ENCODE measurements around the gene NWD2.

NWD2 gene

DNA sequence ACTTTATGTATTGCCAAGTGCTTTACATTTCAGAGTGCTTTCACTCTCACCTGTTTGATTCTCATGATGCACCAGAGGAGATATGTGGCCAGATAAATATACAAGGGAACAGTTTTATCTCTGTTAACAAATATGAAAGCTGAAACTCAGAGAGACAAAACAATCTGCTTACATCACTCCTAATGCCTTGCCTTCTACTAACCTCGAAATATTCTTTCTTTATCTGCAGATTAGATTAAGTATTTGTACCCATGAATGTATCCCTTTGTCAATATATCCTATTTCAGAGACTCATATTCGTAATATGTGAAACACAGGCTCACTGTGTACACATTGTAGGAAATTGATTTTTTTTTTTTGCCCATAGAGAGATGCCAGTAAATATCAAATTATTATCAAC, 178.1 kb downstream of the NWD2 start:
- TF ChIP-seq SIN3A (IDR thresholded peaks at IDR 0.05; ENCODE audit: borderline replicate concordance, insufficient read depth, low read length), result no peak
- TF ChIP-seq FOXP2 (optimal IDR thresholded peaks at IDR 0.05; ENCODE audit: borderline replicate concordance, extremely low read depth, extremely low read length, insufficient read depth), result no peak
- TF ChIP-seq POLR2AphosphoS5 (IDR thresholded peaks at IDR 0.05; ENCODE audit: low read depth, low read length), result no peak
- TF ChIP-seq, protein P1, sequence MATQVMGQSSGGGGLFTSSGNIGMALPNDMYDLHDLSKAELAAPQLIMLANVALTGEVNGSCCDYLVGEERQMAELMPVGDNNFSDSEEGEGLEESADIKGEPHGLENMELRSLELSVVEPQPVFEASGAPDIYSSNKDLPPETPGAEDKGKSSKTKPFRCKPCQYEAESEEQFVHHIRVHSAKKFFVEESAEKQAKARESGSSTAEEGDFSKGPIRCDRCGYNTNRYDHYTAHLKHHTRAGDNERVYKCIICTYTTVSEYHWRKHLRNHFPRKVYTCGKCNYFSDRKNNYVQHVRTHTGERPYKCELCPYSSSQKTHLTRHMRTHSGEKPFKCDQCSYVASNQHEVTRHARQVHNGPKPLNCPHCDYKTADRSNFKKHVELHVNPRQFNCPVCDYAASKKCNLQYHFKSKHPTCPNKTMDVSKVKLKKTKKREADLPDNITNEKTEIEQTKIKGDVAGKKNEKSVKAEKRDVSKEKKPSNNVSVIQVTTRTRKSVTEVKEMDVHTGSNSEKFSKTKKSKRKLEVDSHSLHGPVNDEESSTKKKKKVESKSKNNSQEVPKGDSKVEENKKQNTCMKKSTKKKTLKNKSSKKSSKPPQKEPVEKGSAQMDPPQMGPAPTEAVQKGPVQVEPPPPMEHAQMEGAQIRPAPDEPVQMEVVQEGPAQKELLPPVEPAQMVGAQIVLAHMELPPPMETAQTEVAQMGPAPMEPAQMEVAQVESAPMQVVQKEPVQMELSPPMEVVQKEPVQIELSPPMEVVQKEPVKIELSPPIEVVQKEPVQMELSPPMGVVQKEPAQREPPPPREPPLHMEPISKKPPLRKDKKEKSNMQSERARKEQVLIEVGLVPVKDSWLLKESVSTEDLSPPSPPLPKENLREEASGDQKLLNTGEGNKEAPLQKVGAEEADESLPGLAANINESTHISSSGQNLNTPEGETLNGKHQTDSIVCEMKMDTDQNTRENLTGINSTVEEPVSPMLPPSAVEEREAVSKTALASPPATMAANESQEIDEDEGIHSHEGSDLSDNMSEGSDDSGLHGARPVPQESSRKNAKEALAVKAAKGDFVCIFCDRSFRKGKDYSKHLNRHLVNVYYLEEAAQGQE (IDR thresholded peaks at IDR 0.05; ENCODE audit: insufficient read depth in 1 of 2, low read depth in 2 of 2, low read length in 2 of 2), result no peak
- TF ChIP-seq TAF1 (IDR thresholded peaks at IDR 0.05; ENCODE audit: borderline replicate concordance, insufficient read depth, low read length), result no peak

DNA sequence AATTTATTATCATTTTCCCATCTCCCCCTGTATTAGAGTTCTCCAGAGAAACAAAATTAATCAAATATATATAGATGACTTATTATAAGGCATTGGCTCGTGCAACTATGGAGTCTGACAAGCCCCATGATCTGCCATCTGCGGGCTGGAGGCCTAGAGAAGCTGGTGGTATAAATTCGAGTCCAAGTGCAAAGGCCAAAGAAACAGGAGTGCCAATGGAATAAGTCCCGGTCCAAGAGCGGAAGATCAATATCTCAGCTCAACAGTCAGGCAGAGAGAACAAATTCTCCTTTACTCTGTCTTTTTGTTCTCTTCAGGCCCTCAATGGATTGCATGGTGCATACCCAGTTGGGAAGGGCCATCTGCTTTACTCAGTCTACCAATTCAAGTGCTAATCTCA, 178.8 kb downstream of the NWD2 start:
- TF ChIP-seq, protein P1 (IDR thresholded peaks at IDR 0.05; ENCODE audit: insufficient read depth in 1 of 2, low read depth in 2 of 2, low read length in 2 of 2), result no peak
- TF ChIP-seq POLR2AphosphoS5 (IDR thresholded peaks at IDR 0.05; ENCODE audit: low read depth, low read length) (no peak), SIN3A (IDR thresholded peaks at IDR 0.05; ENCODE audit: borderline replicate concordance, insufficient read depth, low read length) (no peak), FOXP2 (optimal IDR thresholded peaks at IDR 0.05; ENCODE audit: borderline replicate concordance, extremely low read depth, extremely low read length, insufficient read depth) (no peak), TAF1 (IDR thresholded peaks at IDR 0.05; ENCODE audit: borderline replicate concordance, insufficient read depth, low read length) (no peak)

DNA sequence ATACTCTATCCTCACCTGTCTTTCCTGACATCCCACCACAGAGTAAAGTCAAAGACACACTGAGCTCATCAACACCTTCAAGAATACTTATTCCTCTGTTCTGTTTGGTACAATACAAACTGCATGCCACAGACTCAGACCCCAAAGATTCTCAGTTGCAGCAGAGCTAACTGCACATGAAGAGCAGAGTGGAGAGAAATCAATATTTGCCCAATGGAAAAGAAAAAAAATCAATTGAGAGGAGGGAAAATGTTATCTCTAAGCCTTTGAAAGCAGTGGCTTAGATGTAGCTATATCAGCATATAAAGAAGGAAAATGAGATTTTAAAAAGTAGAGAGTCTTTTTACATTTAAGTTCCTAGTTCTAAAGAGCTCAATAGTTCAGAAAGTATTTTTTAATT, 180.2 kb downstream of the NWD2 start:
- TF ChIP-seq POLR2AphosphoS5 (IDR thresholded peaks at IDR 0.05; ENCODE audit: low read depth, low read length) (no peak), SIN3A (IDR thresholded peaks at IDR 0.05; ENCODE audit: borderline replicate concordance, insufficient read depth, low read length) (no peak)

DNA sequence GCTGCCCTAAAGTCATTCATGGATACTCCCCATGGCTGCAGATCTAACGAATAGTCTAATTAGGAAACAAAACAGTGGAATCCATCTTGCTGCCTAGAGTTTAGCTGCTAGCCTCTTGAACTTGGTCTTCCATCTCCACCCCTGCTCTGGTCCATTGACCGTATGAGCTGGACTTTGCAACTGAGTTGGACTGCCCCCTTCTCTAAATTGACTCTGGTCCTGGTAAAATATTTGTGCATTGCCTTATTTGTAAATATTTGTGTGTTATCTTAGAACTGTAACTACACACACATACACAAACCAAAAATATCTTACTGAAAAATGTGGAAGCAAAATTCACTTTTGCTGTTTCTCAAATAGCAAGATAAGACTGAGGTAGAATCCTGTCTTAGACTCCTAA, 181.3 kb downstream of the NWD2 start:
- TF ChIP-seq FOXP2 (optimal IDR thresholded peaks at IDR 0.05; ENCODE audit: borderline replicate concordance, extremely low read depth, extremely low read length, insufficient read depth) (no peak), SIN3A (IDR thresholded peaks at IDR 0.05; ENCODE audit: borderline replicate concordance, insufficient read depth, low read length) (no peak), POLR2AphosphoS5 (IDR thresholded peaks at IDR 0.05; ENCODE audit: low read depth, low read length) (no peak)
- TF ChIP-seq, protein P1 (IDR thresholded peaks at IDR 0.05; ENCODE audit: insufficient read depth in 1 of 2, low read depth in 2 of 2, low read length in 2 of 2), result no peak

DNA sequence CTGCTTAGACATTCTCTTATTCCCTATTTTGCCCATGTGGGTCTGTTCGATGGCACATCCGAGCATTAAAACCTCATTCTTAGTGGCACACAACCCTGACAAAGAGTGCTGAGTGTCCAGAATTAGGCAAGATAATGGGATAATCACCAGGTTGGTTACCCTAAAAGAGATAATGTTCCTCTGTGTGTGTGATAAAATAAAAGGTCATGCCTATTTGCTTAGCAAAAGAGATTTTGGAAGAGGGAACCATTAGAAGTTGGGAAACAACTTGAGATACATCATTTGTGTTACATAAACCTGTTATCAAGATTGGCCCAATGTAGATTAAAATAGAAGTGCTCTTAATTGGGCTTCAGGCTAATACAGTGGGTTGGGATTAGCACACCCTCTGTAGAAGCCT, 182.7 kb downstream of the NWD2 start:
- TF ChIP-seq FOXP2 (optimal IDR thresholded peaks at IDR 0.05; ENCODE audit: borderline replicate concordance, extremely low read depth, extremely low read length, insufficient read depth) (no peak), TAF1 (IDR thresholded peaks at IDR 0.05; ENCODE audit: borderline replicate concordance, insufficient read depth, low read length) (no peak), POLR2AphosphoS5 (IDR thresholded peaks at IDR 0.05; ENCODE audit: low read depth, low read length) (no peak), SIN3A (IDR thresholded peaks at IDR 0.05; ENCODE audit: borderline replicate concordance, insufficient read depth, low read length) (no peak)
- TF ChIP-seq, protein P1 (IDR thresholded peaks at IDR 0.05; ENCODE audit: insufficient read depth in 1 of 2, low read depth in 2 of 2, low read length in 2 of 2), result no peak

Data from PFSK-1 (cell line).